HG03558 (cell line): ENCODE data around the gene PELI3.
"Not testable (repeated sequence)": the region's sequence is repeated elsewhere in the genome, so short reads cannot be mapped to it uniquely, and the experiment has no call there.

Source experiments
- ATAC-seq: cut with Tn5 transposase; IDR thresholded peaks from one replicate; pipeline ENCODE4 v1.9.1; 2021; ENCODE audit warnings: moderate number of reproducible peaks; ENCODE audit not compliant: unreplicated experiment; ENCODE audit errors: extremely low read depth

PELI3 gene

DNA sequence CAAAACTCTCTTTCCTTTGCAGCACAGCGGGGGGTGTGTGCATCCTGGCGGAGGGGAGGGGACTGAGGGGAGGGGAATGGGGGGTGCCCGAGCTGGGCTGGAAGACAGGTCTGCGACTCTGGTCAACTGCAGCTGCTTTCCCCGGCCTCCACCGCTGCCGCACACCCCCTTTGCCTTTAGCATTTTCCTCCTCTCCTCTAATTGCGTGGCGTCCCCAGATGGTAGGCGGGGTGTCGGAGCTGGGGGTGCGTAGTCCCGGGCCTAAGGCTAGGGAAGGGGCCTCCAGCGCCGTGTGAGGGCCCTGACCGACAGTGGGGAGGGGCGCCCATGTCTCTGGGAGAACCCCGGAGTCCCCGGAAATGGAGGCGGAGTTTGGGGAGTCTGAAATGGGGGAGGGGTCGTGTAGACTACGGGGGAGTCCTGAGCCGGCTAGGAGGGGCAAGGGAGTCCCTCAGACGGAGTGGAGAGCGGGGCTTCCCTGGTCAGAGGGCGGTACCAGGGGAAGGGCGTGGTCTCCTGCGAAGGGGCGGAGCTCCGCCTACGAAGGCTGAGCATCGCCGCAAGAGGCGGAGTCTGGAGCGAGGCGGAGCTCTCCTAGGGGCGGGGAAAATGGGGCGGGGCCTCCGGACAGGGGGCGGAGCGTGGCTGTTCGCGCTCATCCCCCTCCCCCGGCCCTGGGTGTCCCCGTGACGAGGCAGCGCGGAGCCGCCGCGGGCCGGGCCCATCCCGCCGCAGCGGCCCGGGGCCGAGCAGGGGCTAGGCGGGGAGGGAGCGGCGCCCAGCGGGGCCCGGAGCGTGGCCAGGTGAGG lies at the start of gene PELI3:
TSS of gene PELI3 (plus strand) at position 681 of the 809 bp plus-strand sequence. CDS start 1,224 bp downstream, outside the sequence.
- peak; percentile 47 for ATAC-seq

DNA sequence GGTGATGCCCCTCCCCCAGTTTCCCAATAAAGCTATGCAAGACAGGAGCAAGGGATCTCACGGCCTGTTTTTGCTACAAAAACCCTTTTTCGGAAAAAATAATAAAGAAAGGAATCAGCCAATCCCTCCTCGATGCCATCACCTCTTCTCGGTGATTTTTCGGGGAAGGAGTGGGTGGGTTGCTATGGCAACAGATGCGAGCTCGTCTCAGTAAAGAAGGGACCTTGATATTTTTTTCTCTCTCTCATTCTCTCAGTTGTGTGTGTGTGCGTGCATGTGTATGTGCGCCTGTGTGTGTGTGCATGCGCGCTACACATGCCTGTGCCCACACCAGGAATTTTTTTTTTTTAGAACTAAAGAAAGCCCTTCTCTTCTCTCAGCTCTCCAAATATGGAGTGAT lies 49.7 kb upstream of the PELI3 start:
- no peak for ATAC-seq

DNA sequence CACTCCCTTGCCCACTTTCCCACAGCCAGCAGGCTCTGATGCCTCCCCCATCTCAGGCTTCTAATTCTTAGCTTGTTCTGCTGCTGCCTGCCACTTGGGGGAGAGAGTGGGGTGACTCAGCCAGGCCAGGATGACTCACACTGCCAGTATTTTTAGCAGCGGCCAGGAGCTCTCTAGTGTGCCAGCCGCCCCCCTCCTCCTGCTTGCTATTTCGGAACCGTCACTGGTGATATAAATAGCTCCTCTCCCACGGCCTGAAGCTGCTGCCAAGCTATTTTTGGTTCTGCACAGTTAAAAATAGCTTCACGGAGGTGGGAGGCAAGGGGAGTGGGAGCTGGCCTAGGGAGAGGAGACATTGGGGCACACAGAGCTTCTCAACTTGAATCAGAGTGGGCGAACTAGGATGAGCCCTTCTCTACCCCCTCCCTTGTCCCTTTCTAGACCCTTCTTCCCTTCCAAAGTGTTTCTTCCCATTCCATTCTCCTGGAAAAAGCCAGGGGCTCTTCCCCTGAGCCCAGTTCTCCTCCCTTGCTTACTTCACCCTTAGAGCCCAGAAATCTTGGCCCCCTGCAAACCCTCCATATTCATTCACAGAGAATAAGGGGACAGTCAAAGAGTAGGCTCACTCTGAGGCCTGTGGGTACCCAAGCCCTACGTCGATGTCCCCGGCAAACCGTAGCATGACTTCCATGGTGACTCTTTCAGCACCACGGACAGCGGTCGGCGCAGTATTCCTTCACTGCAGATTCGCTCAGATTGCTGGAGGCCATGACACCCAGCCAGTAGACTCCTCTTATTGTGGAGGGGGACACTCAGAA lies 48.3 kb upstream of the PELI3 start:
- no peak for ATAC-seq

GRCh38 chr11:66418986-66419308 lies 47.8 kb upstream of the PELI3 start:
- no peak for ATAC-seq

- ATAC-seq = no peak
Measured at GRCh38 chr11:66419825-66420224, 46.9 kb upstream of the PELI3 start.

GRCh38 chr11:66420671-66421476 lies 45.8 kb upstream of the PELI3 start, which contains the start of gene NPAS4:
TSS of gene NPAS4 (plus strand) at chr11:66421035. CDS start at chr11:66421180, 145 bp downstream.
- ATAC-seq = no peak

DNA sequence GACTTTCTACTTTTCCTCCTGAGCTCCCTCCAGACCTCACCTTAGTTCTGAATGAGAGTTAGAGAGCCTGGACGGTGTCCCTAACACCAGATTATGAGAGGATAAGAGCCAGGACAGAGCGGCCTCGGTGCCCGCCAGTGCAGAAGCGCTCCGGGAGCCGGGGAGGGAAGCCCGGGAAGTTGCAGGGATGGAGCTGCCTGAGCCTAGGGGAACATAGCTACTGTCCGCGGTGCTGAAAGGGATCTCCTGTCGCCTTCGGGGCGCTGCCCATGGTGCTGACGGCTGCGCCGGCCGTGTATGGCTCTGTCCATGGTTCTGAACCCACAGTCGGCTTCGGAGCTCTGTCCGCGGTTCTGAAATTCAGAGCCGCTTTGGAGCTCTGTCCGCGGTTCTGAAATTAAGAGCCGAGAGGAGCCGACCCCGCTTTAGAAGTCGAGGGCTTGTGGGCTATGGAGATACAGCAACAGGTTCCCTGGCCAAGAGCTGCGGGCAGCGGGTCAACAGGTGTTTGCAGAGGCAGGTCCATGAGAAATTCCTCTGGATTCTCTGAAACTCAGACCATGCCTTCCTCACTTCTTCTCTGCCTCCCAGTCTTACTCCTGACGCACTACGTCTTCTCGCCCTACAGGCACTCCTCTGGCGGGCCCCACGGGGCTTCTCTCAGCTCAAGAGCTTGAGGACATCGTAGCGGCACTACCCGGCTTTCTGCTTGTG lies 45.1 kb upstream of the PELI3 start:
- no peak for ATAC-seq

DNA sequence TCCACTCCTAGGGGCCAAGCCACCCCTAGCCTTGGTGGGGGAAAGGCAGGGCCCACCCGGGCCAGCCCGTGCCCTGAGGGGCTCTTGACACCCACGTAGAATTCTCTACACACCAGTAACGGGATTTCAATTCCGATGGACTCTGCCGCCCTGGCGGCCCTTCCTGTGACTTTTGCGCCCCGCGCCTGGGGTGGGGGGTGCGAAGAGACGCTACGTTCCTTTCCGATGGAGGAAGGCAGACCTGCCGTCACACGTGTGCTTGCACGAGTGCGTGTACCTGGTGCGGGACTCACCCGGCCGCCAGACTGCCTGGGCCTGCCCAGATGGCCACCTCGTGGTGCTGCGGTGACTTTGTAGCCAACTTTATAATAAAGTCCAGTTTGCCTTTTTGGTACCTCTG lies 40.4 kb upstream of the PELI3 start:
- ATAC-seq = no peak

DNA sequence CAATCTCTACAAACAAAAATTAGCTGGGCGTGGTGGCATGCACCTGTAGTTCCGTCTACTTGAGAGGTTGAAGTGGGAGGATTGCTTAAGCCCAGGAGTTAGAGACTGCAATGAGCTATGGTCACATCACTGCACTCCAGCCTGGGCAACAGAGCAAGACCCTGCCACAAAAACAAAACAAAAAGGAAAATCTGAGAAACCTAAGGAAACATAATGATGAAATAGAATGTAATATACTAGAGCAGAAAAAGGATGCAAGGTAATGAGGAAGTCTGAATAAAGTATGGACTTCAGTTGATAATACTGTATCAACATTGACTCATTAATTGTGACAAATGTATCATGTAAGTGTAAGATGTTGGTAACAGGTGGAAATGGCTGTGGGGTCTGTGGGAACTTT lies 37.8 kb upstream of the PELI3 start:
- ATAC-seq = no peak

- ATAC-seq = no peak
Measured at GRCh38 chr11:66429983-66430602, 36.6 kb upstream of the PELI3 start.

DNA sequence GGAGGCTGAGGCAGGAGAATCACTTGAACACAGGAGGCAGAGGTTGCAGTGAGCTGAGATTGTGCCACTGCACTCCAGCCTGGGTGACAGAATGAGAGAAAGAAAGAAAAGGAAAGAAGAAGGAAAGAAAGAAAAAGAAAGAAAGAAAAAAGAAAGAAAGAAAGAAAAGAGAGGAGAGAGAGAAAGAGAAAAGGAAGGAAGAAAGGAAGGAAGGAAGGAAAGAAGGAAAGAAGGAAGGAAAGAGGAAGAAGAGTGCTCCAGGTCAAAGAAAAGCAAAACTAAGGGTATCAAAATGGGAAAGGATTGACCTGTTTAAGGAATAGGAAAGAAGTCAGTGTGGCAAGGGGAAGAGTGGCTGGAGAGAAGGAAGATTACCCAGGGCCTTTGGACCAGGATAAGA lies 35.4 kb upstream of the PELI3 start:
- not testable (repeated sequence) for ATAC-seq

DNA sequence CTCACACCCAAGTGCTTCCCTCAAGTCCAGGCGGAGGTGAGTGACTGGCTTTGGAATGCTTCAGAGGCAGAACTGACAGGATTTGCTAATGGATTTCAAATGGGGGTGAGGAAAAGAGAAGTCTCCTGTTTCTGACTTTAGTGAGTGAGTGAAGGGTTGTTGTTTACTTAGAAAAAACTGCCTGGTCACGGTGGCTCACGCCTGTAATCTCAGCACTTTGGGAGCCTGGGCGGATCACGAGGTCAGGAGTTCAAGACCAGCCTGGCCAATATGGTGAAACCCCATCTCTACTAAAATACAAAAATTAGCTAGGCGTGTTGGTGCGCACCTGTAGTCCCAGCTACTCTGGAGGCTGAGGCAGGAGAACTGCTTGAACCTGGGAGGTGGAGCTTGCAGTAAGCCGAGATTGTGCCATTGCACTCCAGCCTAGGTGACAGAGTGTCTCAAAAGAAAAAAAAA lies 34.8 kb upstream of the PELI3 start:
- ATAC-seq = not testable (repeated sequence)

- ATAC-seq = no peak
Measured at GRCh38 chr11:66432597-66432996, 34.1 kb upstream of the PELI3 start.

GRCh38 chr11:66437979-66438503 lies 28.7 kb upstream of the PELI3 start:
- no peak for ATAC-seq

DNA sequence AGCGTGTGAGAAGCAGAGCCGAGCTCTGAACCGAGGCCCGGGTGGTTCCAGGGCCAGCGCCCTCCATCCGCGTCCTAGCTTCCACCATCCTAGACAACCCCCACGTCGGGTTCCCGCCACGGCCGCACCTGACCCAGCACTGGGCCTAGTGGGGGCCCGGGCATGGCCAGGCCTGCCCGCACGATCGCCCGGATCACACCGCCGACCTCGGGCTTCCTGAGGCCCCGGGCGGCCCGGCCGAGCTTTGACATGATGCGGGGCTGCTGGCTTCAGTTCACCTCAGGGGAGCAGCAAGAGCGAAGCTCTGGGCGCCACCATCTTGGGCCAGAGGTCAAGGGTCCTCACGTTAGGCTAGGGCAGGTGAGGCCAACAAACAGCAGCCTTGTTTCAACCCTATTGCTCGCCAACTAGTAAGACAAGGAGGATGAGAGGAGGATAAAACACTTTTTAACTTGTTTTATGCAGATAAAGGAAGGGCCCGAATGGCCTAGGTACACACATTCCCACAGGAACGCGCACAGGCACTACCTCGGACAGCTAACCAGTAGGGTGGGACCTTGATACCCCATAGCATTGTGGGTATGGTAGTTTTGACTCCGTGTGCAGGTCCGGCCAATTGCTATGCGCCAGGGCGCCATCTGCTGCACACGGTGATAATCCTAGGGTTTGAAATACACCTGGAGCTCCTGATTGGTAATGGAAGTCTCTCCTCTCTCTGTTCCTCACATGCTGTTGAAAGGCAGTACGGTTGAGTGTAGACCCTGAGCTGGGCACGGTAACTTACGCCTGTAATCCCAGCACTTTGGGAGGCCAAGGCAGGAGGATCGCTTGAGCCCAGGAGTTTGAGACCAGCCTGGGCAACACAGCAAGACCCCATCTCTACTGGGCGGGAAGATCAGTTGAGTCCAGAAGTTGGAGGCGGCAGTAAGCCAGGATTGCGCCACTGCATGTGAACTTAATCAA lies 27.9 kb upstream of the PELI3 start, which contains the start of gene MRPL11:
TSS of gene MRPL11 (minus strand) at position 345 of the 963 bp plus-strand sequence. CDS start at position 251, 94 bp downstream.
- ATAC-seq = peak; percentile 60

DNA sequence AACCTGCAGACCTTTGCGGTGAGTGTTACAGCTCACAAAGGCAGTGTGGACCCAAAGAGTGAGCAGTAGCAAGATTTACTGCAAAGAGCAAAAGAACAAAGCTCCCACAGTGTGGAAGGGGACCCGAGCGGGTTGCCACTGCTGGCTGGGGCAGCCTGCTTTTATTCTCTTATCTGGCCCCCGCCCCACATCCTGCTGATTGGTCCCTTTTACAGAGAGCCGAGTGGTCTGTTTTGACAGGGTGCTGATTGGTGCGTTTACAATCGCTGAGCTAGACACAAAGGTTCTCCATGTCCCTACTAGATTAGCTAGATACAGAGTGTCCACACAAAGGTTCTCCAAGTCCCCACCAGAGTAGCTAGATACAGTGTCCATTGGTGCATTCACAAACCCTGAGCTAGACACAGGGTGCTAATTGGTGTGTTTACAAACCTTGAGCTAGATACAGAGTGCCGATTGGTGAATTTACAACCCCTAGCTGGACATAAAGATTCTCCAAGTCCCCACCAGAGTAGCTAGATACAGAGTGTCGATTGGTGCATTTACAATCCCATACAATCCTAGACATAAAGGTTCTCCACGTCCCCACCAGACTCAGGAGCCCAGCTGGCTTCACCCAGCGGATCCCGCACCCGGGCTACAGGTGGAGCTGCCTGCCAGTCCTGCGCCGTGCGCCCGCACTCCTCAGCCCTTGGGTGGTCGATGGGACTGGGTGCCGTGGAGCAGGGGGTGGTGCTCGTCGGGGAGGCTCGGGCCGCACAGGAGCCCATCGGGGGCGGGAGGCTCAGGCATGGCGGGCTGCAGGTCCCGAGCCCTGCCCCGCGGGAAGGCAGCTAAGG lies 26.4 kb upstream of the PELI3 start:
- ATAC-seq = not testable (repeated sequence)

- ATAC-seq = not testable (repeated sequence)
Measured at GRCh38 chr11:66440940-66441282, 25.8 kb upstream of the PELI3 start.
